Thyroid gland (tissue), 4 donors: Measurements from ENCODE around the gene MRAS. TPM values are rescaled to one million over a fixed set of nuclear protein-coding genes. Genes with fewer than 3 reads are reported as not detected.
A peak's percentile ranks its signal among the peaks of the same experiment; 100 is the strongest.

ENCODE experiments used
- DNase-seq, 2 donors: peaks; one replicate each; pipeline ENCODE4 v3.0.0-alpha.2; 2019
- H3K27ac ChIP-seq, 3 donors: fragments of 200-600 bp; sonication (generic); 1 replicate in 2 of 3; 2 replicates in 1 of 3; pipeline ENCODE4 v1.5.1; 2016 to 2019; ENCODE audit warnings: mild to moderate bottlenecking in 1 of 3, moderate library complexity in 1 of 3
- H3K27me3 ChIP-seq: fragments of 200-600 bp; sonication (generic); one replicate; pipeline ENCODE4 v1.5.1; 2019
- H3K36me3 ChIP-seq, 2 donors: fragments of 200-600 bp; sonication (generic); one replicate each; pipeline ENCODE4 v1.5.1; 2016 to 2019
- H3K4me1 ChIP-seq, 2 donors: fragments of 200-600 bp; sonication (generic); one replicate each; pipeline ENCODE4 v1.5.1; 2017 to 2019
- H3K4me3 ChIP-seq, 3 donors: fragments of 200-600 bp; sonication (generic); replicated peaks in 1 of 3; 1 replicate in 2 of 3; 2 replicates in 1 of 3; pipeline ENCODE4 v1.5.1; 2016; ENCODE audit warnings: mild to moderate bottlenecking in 1 of 3
- H3K9me3 ChIP-seq: fragments of 200-600 bp; sonication (generic); one replicate; pipeline ENCODE4 v1.5.1; 2017
- POLR2A ChIP-seq, 2 donors: fragments of 450-650 bp; IDR thresholded peaks; one replicate each; pipeline ENCODE4 v1.6.1; 2017; ENCODE audit warnings: antibody characterized with exemption in 2 of 2, mild to moderate bottlenecking in 2 of 2, moderate library complexity in 1 of 2
- WGBS, 2 donors: methylation state at CpG; one replicate each; pipeline ENCODE4 v1.1.5; 2017; 5-methylcytosine and 5-hydroxymethylcytosine counted together
- intact Hi-C: fragments of 100-400 bp; cut with DNase I; formaldehyde crosslinking; loops from one replicate; pipeline ENCODE4 v1.15.1; 2023
- total RNA-seq, 4 donors: library from RNA; depleted of rRNA; stranded (reverse); fragments of >200 nt; gene quantifications; one replicate each; pipeline ENCODE4 v1.2.3, GENCODE V29; 2016
- TF ChIP-seq, protein P1 (sequence below), 6 experiments: fragments of 200-600 bp in 3 of 6; fragments of 450-650 bp in 3 of 6; sonication (generic) in 3 of 6; IDR thresholded peaks; one replicate each; pipeline ENCODE4 v1.5.1; 2016 to 2019; ENCODE audit warnings: antibody characterized with exemption in 6 of 6, mild to moderate bottlenecking in 2 of 6, inconsistent platforms in 1 of 6, moderate library complexity in 1 of 6

The MRAS gene
- total RNA-seq, 4 donors from 2014 or later: 55.8 to 92.4 (median 69.6) TPM

DNA sequence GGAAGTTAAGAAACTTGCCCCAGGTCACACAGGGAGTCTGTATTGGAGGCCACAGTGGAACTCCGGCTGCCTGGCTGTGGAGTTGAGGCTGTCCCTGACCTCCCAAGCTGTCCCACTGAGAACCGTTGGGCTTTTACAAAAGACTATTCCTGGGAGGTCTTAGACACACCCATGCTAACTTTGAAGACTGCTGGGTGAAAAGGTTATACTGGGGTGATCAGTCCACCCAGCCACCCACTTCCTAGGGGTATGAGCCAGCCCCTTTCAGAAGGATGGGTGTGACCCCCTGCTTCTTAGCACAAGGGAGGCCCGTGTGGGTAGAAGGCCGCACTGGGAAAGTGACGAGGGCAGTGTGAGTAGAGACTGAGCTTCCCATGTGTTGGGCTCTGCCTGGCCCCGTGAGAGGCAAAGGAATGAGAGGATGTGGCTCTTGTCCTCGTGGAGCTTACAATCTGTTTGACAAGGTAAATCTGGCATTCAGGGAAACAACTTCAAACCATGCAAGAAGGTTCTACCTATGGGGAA lies 19.0 kb downstream of the MRAS start:
- peak overlapping the region in 2 of 3 donors; percentile 15 to 21 for H3K27ac ChIP-seq
- intact Hi-C loops: no loop called here
- no peaks in the 10 kb centered on the region for H3K9me3 ChIP-seq
- H3K4me1 ChIP-seq: peaks cover 22 to 42% of the 10 kb centered on the region in 2 donors
- no peaks in the 10 kb centered on the region for H3K36me3 ChIP-seq
- no peak for DNase-seq
- H3K27me3 ChIP-seq: no peaks in the 10 kb centered on the region
- H3K4me3 ChIP-seq: no peak overlapping the region
- TF ChIP-seq POLR2A (IDR thresholded peaks at IDR 0.05): no peak
- TF ChIP-seq, protein P1, sequence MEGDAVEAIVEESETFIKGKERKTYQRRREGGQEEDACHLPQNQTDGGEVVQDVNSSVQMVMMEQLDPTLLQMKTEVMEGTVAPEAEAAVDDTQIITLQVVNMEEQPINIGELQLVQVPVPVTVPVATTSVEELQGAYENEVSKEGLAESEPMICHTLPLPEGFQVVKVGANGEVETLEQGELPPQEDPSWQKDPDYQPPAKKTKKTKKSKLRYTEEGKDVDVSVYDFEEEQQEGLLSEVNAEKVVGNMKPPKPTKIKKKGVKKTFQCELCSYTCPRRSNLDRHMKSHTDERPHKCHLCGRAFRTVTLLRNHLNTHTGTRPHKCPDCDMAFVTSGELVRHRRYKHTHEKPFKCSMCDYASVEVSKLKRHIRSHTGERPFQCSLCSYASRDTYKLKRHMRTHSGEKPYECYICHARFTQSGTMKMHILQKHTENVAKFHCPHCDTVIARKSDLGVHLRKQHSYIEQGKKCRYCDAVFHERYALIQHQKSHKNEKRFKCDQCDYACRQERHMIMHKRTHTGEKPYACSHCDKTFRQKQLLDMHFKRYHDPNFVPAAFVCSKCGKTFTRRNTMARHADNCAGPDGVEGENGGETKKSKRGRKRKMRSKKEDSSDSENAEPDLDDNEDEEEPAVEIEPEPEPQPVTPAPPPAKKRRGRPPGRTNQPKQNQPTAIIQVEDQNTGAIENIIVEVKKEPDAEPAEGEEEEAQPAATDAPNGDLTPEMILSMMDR (IDR thresholded peaks at IDR 0.05): no peak
- WGBS, 2 donors: 91 to 93% methylated on average over 5 to 7 of the region's 7 CpGs

DNA sequence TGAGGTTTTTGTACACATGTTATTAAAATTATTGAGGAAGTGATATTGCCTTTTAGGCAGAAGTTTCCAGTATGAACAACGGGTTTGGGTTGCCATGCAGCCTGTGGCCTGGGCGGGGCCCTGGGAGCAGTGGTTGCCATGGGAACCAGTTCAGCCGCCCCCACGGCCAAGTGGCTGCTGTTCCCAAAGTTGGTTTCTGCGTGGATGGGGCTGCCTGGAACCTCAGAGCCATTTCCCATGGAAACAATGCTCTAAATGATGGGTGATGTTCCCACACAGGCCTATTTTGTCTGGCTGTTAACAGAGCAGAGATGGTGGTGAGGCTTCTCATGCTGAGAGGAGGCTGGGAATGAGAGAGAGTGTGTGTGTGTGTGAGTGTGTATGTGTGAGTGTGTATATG lies 19.5 kb downstream of the MRAS start:
- intact Hi-C loops: no loop called here
- peaks cover 22 to 42% of the 10 kb centered on the region in 2 donors for H3K4me1 ChIP-seq
- no peak overlapping the region for H3K4me3 ChIP-seq
- TF ChIP-seq POLR2A (IDR thresholded peaks at IDR 0.05): no peak
- TF ChIP-seq, protein P1 (IDR thresholded peaks at IDR 0.05): no peak
- no peaks in the 10 kb centered on the region for H3K9me3 ChIP-seq
- WGBS, 2 donors: 48 to 50% methylated on average over 5 of the region's 5 CpGs
- no peaks in the 10 kb centered on the region for H3K27me3 ChIP-seq
- no peak for DNase-seq
- H3K27ac ChIP-seq: peak overlapping the region in 2 of 3 donors; percentile 15 to 21
- no peaks in the 10 kb centered on the region for H3K36me3 ChIP-seq

DNA sequence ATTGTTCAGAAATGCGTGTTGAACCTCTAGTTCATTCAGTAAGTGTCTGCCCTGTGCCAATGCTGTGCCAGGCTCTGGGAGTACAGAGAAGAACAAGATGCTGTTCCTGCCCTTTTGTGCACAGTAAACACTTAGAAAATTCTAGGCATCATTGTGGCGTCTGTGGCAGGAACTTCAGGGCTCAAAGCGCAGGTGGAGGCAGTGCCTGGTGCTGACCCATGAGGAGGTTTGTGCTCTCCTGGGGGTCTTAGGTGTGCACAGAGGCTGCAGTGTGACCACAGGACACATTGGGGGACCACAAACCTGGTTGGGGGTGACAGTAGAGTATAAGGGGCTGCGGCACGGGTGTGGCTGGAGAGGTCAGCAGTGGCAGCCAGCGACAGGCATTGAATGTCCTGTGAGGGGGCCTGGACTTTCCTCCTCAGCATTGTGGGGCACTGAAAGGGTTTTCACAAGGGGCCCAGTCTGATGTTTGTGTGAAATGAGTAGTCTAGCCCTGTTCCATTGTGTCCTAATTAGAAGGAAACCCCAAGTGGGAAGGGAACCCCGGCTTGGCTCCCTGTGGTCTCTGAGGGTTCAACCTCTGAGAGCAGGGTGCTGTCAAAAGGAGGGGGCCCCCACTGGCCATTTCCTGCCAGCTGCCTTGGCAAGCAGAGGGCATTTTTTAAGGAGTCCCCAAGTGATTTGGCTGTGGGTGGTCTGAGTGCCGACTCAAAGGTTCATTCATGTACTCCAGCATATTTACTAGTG lies 20.9 kb downstream of the MRAS start:
- no peaks in the 10 kb centered on the region for H3K9me3 ChIP-seq
- peaks cover 22 to 42% of the 10 kb centered on the region in 2 donors for H3K4me1 ChIP-seq
- peaks cover 0 to 2% of the 10 kb centered on the region in 2 donors for H3K36me3 ChIP-seq
- H3K4me3 ChIP-seq: no peak overlapping the region
- peak overlapping the region in 1 of 3 donors; percentile 15 for H3K27ac ChIP-seq
- DNase-seq: no peak
- WGBS, 2 donors: 62 to 89% methylated on average over 6 to 8 of the region's 8 CpGs
- intact Hi-C loops: no loop called here
- TF ChIP-seq, protein P1 (IDR thresholded peaks at IDR 0.05): no peak
- TF ChIP-seq POLR2A (IDR thresholded peaks at IDR 0.05): no peak
- H3K27me3 ChIP-seq: no peaks in the 10 kb centered on the region

DNA sequence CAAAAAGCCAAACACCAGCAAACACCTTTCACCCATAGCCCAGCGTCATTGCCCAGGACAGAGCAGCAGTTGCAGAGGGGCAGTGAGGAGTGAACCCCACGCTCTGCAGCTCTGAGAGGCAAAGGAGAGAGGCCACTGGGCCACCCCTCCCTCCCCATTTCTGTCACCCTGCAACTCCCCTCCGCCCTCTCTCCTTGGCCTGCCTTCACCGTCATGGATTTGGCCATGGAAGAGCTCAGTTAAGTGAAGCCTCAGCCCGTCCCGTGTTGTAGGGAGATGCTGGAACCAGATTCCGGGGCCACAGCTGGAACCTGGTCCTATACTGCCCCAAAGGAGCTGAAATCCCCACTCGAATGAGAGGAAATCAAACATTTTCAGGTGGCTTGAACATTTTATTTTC lies 21.9 kb downstream of the MRAS start:
- H3K4me3 ChIP-seq: no peak overlapping the region
- intact Hi-C loops: no loop called here
- TF ChIP-seq POLR2A (IDR thresholded peaks at IDR 0.05): no peak
- TF ChIP-seq, protein P1 (IDR thresholded peaks at IDR 0.05): no peak
- H3K36me3 ChIP-seq: peaks cover 0 to 5% of the 10 kb centered on the region in 2 donors
- no peak for DNase-seq
- 90 to 93% methylated on average over 8 of the region's 8 CpGs for whole genome bisulfite sequencing, 2 donors
- no peak overlapping the region for H3K27ac ChIP-seq
- H3K4me1 ChIP-seq: peaks cover 22 to 46% of the 10 kb centered on the region in 2 donors
- no peaks in the 10 kb centered on the region for H3K27me3 ChIP-seq
- H3K9me3 ChIP-seq: no peaks in the 10 kb centered on the region
